Neural progenitor cell (in vitro differentiated cells): Measurements from ENCODE around the gene TIMP3.

Source experiments
- CTCF ChIP-seq: fragments of 200-600 bp; sonication (generic); IDR thresholded peaks from 2 replicates; pipeline ENCODE4 v1.5.1; 2017; ENCODE audit warnings: antibody characterized with exemption, mild to moderate bottlenecking
- EZH2 ChIP-seq: fragments of 200-600 bp; sonication (generic); IDR thresholded peaks from 2 replicates; pipeline ENCODE4 v1.6.1; 2017; ENCODE audit warnings: antibody characterized with exemption, mild to moderate bottlenecking, moderate library complexity
- EZH2phosphoT487 ChIP-seq: fragments of 200-600 bp; sonication (generic); IDR thresholded peaks from 2 replicates; pipeline ENCODE4 v1.6.1; 2017; ENCODE audit warnings: antibody characterized with exemption

GRCh38 chr22:32864041-32864440 is 62.5 kb downstream of the TIMP3 start:
- TF ChIP-seq CTCF (no peak), EZH2 (no peak), EZH2phosphoT487 (no peak)
